K562 (cell line): ENCODE data around the gene NRF1. TPM values are rescaled to one million over a fixed set of nuclear protein-coding genes. Genes with fewer than 3 reads are reported as not detected.

ENCODE experiments used
- ATAC-seq: fragments of 200-7000 bp; cut with Tn5 transposase; 3 replicates; pipeline ENCODE4 v1.9.1; 2020; ENCODE audit warnings: moderate library complexity
- BruUV-seq: library from RNA; stranded (reverse); fragments of 400-500 nt; replicated peaks from 2 replicates; lab custom pipeline; 2021; lab: Mats Ljungman, UMichigan
- CTCF ChIA-PET: fragments of 300-600 bp; formaldehyde crosslinking; extraction: SDS; loops from one replicate; lab custom pipeline; 2021; ENCODE audit warnings: low intra/inter-chr PET ratio; lab: Yijun Ruan, JAX
- POLR2A ChIA-PET: fragments of 300-600, 350-650 bp; sonication (Branson Sonifier 250); formaldehyde crosslinking; extraction: SDS; loops from one replicate; lab custom pipeline; 2021; ENCODE audit warnings: antibody characterized with exemption, inconsistent platforms; lab: Yijun Ruan, JAX
- DNase-seq, 4 experiments: peaks; one replicate each; pipeline versions ENCODE4 v3.0.0 to v3.0.0-alpha.2; 2011 to 2018; ENCODE audit warnings: low spot score in 3 of 4, mixed read lengths in 3 of 4; ENCODE audit errors: extremely low read depth in 1 of 4
- FAIRE-seq: peaks from 2 replicates; lab custom pipeline; 2011; peaks lifted over from hg19 to GRCh38; lab: Jason Lieb, UNC
- H2AFZ ChIP-seq: 2 replicates; pipeline ENCODE4 v1.6.0; 2011; ENCODE audit warnings: low read depth, low read length, control low read depth, inconsistent platforms
- H3K27ac ChIP-seq: fragments of 200-600 bp; 3 replicates; pipeline ENCODE4 v1.8.0; 2011; ENCODE audit warnings: low read depth, mild to moderate bottlenecking, control low read depth, inconsistent platforms, low read length, moderate library complexity, mixed read lengths; ENCODE audit errors: extremely low read depth
- H3K27me3 ChIP-seq, 2 experiments: fragments of 300-600 bp in 1 of 2; 2 replicates in 1 of 2; 3 replicates in 1 of 2; pipeline versions ENCODE4 v1.6.0 to v1.8.0; 2011; ENCODE audit warnings: inconsistent platforms in 2 of 2, low read length in 2 of 2, mild to moderate bottlenecking in 1 of 2, mixed read lengths in 1 of 2, moderate library complexity in 1 of 2; ENCODE audit not compliant: control insufficient read depth in 2 of 2, insufficient read depth in 2 of 2
- H3K36me3 ChIP-seq: fragments of 300-600 bp; 3 replicates; pipeline ENCODE4 v1.8.0; 2011; ENCODE audit warnings: mild to moderate bottlenecking, low read length, inconsistent platforms; ENCODE audit not compliant: control insufficient read depth, insufficient read depth
- H3K4me1 ChIP-seq, 2 experiments: fragments of 200-600 bp in 1 of 2; replicated peaks in 1 of 2; 2 replicates in 1 of 2; 3 replicates in 1 of 2; pipeline versions ENCODE4 v1.5.1 to v1.8.0; 2011; ENCODE audit warnings: inconsistent platforms in 2 of 2, low read length in 2 of 2, mild to moderate bottlenecking in 1 of 2, mixed read lengths in 1 of 2, moderate library complexity in 1 of 2; ENCODE audit not compliant: control insufficient read depth in 2 of 2, insufficient read depth in 2 of 2
- H3K4me2 ChIP-seq: 2 replicates; pipeline ENCODE4 v1.6.1; 2011; ENCODE audit warnings: low read length, control low read depth, inconsistent platforms, mixed read lengths; ENCODE audit not compliant: insufficient read depth
- H3K4me3 ChIP-seq: fragments of 200-600 bp; sonication (generic), shearing (Covaris generic); 2 replicates; pipeline ENCODE4 v1.5.1; 2016; ENCODE audit warnings: control low read depth, inconsistent platforms
- H3K79me2 ChIP-seq: fragments of 200-600 bp; 3 replicates; pipeline ENCODE4 v1.8.0; 2011; ENCODE audit warnings: low read length, inconsistent platforms; ENCODE audit not compliant: control insufficient read depth, insufficient read depth
- H3K9ac ChIP-seq, 2 experiments: 2 replicates each; pipeline versions ENCODE4 v1.6.0 to v1.6.1; 2011; ENCODE audit warnings: low read depth in 2 of 2, low read length in 2 of 2, control low read depth in 1 of 2, inconsistent platforms in 1 of 2, mild to moderate bottlenecking in 1 of 2, mixed read lengths in 1 of 2; ENCODE audit not compliant: insufficient read depth in 1 of 2
- H3K9me1 ChIP-seq: one replicate; pipeline ENCODE4 v1.6.0; 2011; ENCODE audit warnings: inconsistent platforms, mild to moderate bottlenecking, low read length, moderate library complexity; ENCODE audit not compliant: control insufficient read depth, insufficient read depth
- H3K9me3 ChIP-seq: replicated peaks from 2 replicates; pipeline ENCODE4 v1.5.1; 2011; ENCODE audit warnings: low read depth, low read length, inconsistent platforms; ENCODE audit not compliant: control insufficient read depth, insufficient read depth
- H4K20me1 ChIP-seq: replicated peaks from 2 replicates; pipeline ENCODE4 v1.6.1; 2011; ENCODE audit warnings: low read length, inconsistent platforms, mixed read lengths; ENCODE audit not compliant: control insufficient read depth, insufficient read depth
- CHD7 ChIP-seq: fragments of 200-600 bp; sonication (generic); IDR thresholded peaks from one replicate; pipeline ENCODE4 v1.6.1; 2012; ENCODE audit warnings: mild to moderate bottlenecking, low read depth, low read length, inconsistent platforms
- GTF2B ChIP-seq: IDR thresholded peaks from 2 replicates; pipeline ENCODE4 v1.6.1; 2011; ENCODE audit not compliant: insufficient read length; ENCODE audit errors: extremely low read depth
- POLR2H ChIP-seq: IDR thresholded peaks from 2 replicates; pipeline ENCODE4 v1.6.1; 2016; ENCODE audit warnings: missing genetic modification characterization, low read depth, mild to moderate bottlenecking, control low read depth, missing compliant biosample characterization, moderate library complexity
- SAFB ChIP-seq: fragments of 200-400 bp; formaldehyde crosslinking; IDR thresholded peaks from 2 replicates; pipeline ENCODE4 v1.6.1; 2017; ENCODE audit warnings: low read depth, low read length, borderline replicate concordance
- SIN3B ChIP-seq: fragments of 450-650 bp; IDR thresholded peaks from 2 replicates; pipeline ENCODE4 v1.6.1; 2017; ENCODE audit warnings: low read depth, mild to moderate bottlenecking, moderate library complexity
- USF1 ChIP-seq: sonication (generic); formaldehyde crosslinking; IDR thresholded peaks from 2 replicates; pipeline ENCODE4 v1.9.0; 2022; ENCODE audit warnings: mild to moderate bottlenecking, missing genetic modification reagents
- ZFX ChIP-seq: sonication (generic); formaldehyde crosslinking; IDR thresholded peaks from 2 replicates; pipeline ENCODE4 v1.8.0; 2022; ENCODE audit warnings: mild to moderate bottlenecking, missing genetic modification reagents, moderate library complexity
- ZNF165 ChIP-seq: fragments of 250-450 bp; sonication (Bioruptor Pico); IDR thresholded peaks from 2 replicates; pipeline ENCODE4 v1.4.0; 2020; ENCODE audit warnings: borderline replicate concordance
- ZNF23 ChIP-seq: fragments of 250-450 bp; sonication (Bioruptor Pico); IDR thresholded peaks from 2 replicates; pipeline ENCODE4 v1.4.0; 2020; ENCODE audit warnings: mild to moderate bottlenecking
- ZNF561 ChIP-seq: fragments of 450-650 bp; formaldehyde crosslinking; conservative IDR thresholded peaks from 2 replicates; pipeline ENCODE4 v1.4.0; 2020; ENCODE audit warnings: mild to moderate bottlenecking, moderate library complexity
- WGBS: fragments of 100-300 bp; shearing (Covaris generic); methylation state at CpG from one replicate; pipeline ENCODE4 v1.1.6; 2016; ENCODE audit warnings: low coverage, mixed read lengths; ENCODE audit not compliant: insufficient coverage; ENCODE audit errors: missing lambda C conversion rate; 5-methylcytosine and 5-hydroxymethylcytosine counted together
- in situ Hi-C: fragments of 300-500 bp; cut with MboI; formaldehyde crosslinking; loops from 4 replicates; pipeline ENCODE4 v1.15.0; 2018; ENCODE audit warnings: inconsistent platforms, mixed read lengths
- intact Hi-C: fragments of 100-400 bp; cut with micrococcal nuclease; formaldehyde crosslinking; loops from 2 replicates; pipeline ENCODE4 v1.14.2; 2022
- polyA plus RNA-seq, 8 experiments: library from polyadenylated mRNA; depleted of rRNA in 4 of 8; stranded (reverse) in 5 of 8; unstranded in 3 of 8; fragments of >200 nt; fragmentation: Nextera tagmentation in 2 of 8; fragmentation: Illumina TruSeq in 1 of 8; extraction: Ambion mirVana in 2 of 8; extraction: Trizol in 1 of 8; gene quantifications; 2 replicates each; pipeline versions ENCODE4 v1.2.1 to v1.2.3, GENCODE V29; 2011 to 2014; ENCODE audit warnings: inconsistent platforms in 1 of 8, missing spikeins in 1 of 8
- total RNA-seq, 7 experiments: library from RNA; depleted of rRNA in 6 of 7; stranded (reverse); fragments of >200 nt in 6 of 7; fragmentation: Illumina TruSeq in 2 of 7; extraction: Trizol in 2 of 7; gene quantifications; 2 replicates each; pipeline versions ENCODE4 v1.2.1 to v1.2.3, GENCODE V29; 2011 to 2021; ENCODE audit warnings: low replicate concordance in 1 of 7

The NRF1 gene
- total and polyA plus RNA-seq, 9 of the 15 experiments (the other 6 are each of a cell fraction or from before 2014, with no cell fraction given): 8.6 to 28.8 (median 20.3) TPM

GRCh38 chr7:129571201-129571600, 40.3 kb upstream of the NRF1 start:
- ATAC-seq (no peak), FAIRE-seq (no peak), DNase-seq (no peak)
- in situ Hi-C loops: no loop called here
- H3K9me1 ChIP-seq: no peaks in the 10 kb centered on the region
- H3K27ac ChIP-seq: no peak overlapping the region
- H2AFZ ChIP-seq: no peak overlapping the region
- intact Hi-C loops: no loop called here
- H3K79me2 ChIP-seq: no peaks in the 10 kb centered on the region
- no TSS peak for BruUV-seq
- no peaks in the 10 kb centered on the region for H3K9me3 ChIP-seq
- no peaks in the 10 kb centered on the region for H4K20me1 ChIP-seq
- H3K36me3 ChIP-seq: no peaks in the 10 kb centered on the region
- H3K27me3 ChIP-seq: peaks cover 4 to 17% of the 10 kb centered on the region in 2 experiments; a peak in 2 of 5 replicates
- H3K4me1 ChIP-seq: no peaks in the 10 kb centered on the region
- 1% methylated on average over 5 of the region's 5 CpGs for WGBS
- CTCF ChIA-PET: no interaction called here
- POLR2A ChIA-PET: no interaction called here
- no peak overlapping the region for H3K4me3 ChIP-seq
- no peak overlapping the region for H3K9ac ChIP-seq
- no peak overlapping the region for H3K4me2 ChIP-seq
- TF ChIP-seq SIN3B (no peak), CHD7 (no peak), ZNF23 (CRISPR knock-in tag) (no peak), POLR2H (tag) (no peak), GTF2B (no peak), ZNF561 (CRISPR knock-in tag) (no peak), ZNF165 (CRISPR knock-in tag) (no peak), SAFB (no peak), USF1 (CRISPR knock-in tag) (peak; percentile 32; the same call in 1 of the 2 replicates), ZFX (CRISPR knock-in tag) (no peak)
